H1 (cell line): Measurements from ENCODE around the gene KIF26B. TPM values are rescaled to one million over a fixed set of nuclear protein-coding genes. Genes with fewer than 3 reads are reported as not detected.

Experiments used
- CTCF ChIA-PET: fragments of 300-600 bp; sonication (Branson Sonifier 250); formaldehyde crosslinking; loops from one replicate; lab custom pipeline; 2021; ENCODE audit not compliant: partially characterized antibody; lab: Charles Lee
- POLR2A ChIA-PET: fragments of 300-600 bp; sonication (Branson Sonifier 250); formaldehyde crosslinking; loops from one replicate; lab custom pipeline; 2021; ENCODE audit warnings: inconsistent platforms; ENCODE audit not compliant: partially characterized antibody; lab: Charles Lee
- DNase-seq, 2 experiments: peaks; one replicate each; pipeline versions ENCODE4 v3.0.0 to v3.0.0-alpha.2; 2010 to 2022; ENCODE audit warnings: low spot score in 2 of 2, low read depth in 1 of 2, mixed read lengths in 1 of 2
- FAIRE-seq: peaks from 2 replicates; lab custom pipeline; 2011; peaks lifted over from hg19 to GRCh38; lab: Jason Lieb, UNC
- H2AFZ ChIP-seq: 2 replicates; pipeline ENCODE4 v1.8.1; 2012; ENCODE audit warnings: low read length, inconsistent platforms
- H2AK5ac ChIP-seq: 2 replicates; pipeline ENCODE4 v1.6.1; 2013; ENCODE audit warnings: low read depth, low read length
- H2BK120ac ChIP-seq: replicated peaks from 2 replicates; pipeline ENCODE3; 2013; ENCODE audit warnings: low read depth, low read length, inconsistent platforms
- H2BK12ac ChIP-seq: 2 replicates; pipeline ENCODE4 v1.6.1; 2013; ENCODE audit warnings: low read depth, low read length
- H2BK15ac ChIP-seq: 2 replicates; pipeline ENCODE4 v1.6.1; 2013; ENCODE audit warnings: low read length
- H2BK20ac ChIP-seq: 2 replicates; pipeline ENCODE4 v1.6.1; 2013; ENCODE audit warnings: low read length
- H2BK5ac ChIP-seq: 2 replicates; pipeline ENCODE4 v1.6.1; 2013; ENCODE audit warnings: low read depth, low read length
- H3K14ac ChIP-seq: 2 replicates; pipeline ENCODE4 v1.6.1; 2013; ENCODE audit warnings: inconsistent platforms; ENCODE audit not compliant: insufficient read length
- H3K18ac ChIP-seq: 2 replicates; pipeline ENCODE4 v1.6.1; 2013; ENCODE audit warnings: low read length; ENCODE audit errors: extremely low read depth
- H3K23ac ChIP-seq: 2 replicates; pipeline ENCODE4 v1.6.1; 2013; ENCODE audit warnings: inconsistent platforms; ENCODE audit not compliant: insufficient read length
- H3K23me2 ChIP-seq: 2 replicates; pipeline ENCODE4 v1.6.1; 2013; ENCODE audit warnings: low read depth, low read length
- H3K27ac ChIP-seq: 2 replicates; pipeline ENCODE4 v1.6.1; 2011; ENCODE audit warnings: low read depth, low read length, inconsistent platforms
- H3K27me3 ChIP-seq, 4 experiments: replicated peaks in 1 of 4; 1 replicate in 1 of 4; 2 replicates in 3 of 4; pipeline versions ENCODE4 v1.6.1 to v1.8.1; 2011 to 2013; ENCODE audit warnings: low read length in 3 of 4, mild to moderate bottlenecking in 3 of 4, inconsistent platforms in 2 of 4, mixed read lengths in 2 of 4, moderate library complexity in 1 of 4; ENCODE audit not compliant: control insufficient read depth in 3 of 4, insufficient read depth in 3 of 4; ENCODE audit errors: extremely low read depth in 1 of 4
- H3K36me3 ChIP-seq, 4 experiments: 2 replicates each; pipeline versions ENCODE4 v1.6.1 to v1.8.1; 2011 to 2013; ENCODE audit warnings: mild to moderate bottlenecking in 4 of 4, low read length in 3 of 4, moderate library complexity in 2 of 4, control low read depth in 1 of 4, inconsistent platforms in 1 of 4; ENCODE audit not compliant: insufficient read depth in 4 of 4, control insufficient read depth in 2 of 4
- H3K4ac ChIP-seq: replicated peaks from 2 replicates; pipeline ENCODE3; 2013; ENCODE audit warnings: low read length, low read depth, mixed read lengths, inconsistent platforms; ENCODE audit not compliant: insufficient read length
- H3K4me1 ChIP-seq, 4 experiments: replicated peaks in 1 of 4; 1 replicate in 1 of 4; 2 replicates in 3 of 4; pipeline versions ENCODE4 v1.6.1 to v1.8.1; 2011 to 2013; ENCODE audit warnings: low read length in 3 of 4, inconsistent platforms in 2 of 4, mixed read lengths in 1 of 4; ENCODE audit not compliant: insufficient read depth in 4 of 4, control insufficient read depth in 3 of 4
- H3K4me2 ChIP-seq, 2 experiments: 2 replicates each; pipeline versions ENCODE4 v1.6.1 to v1.8.1; 2011 to 2013; ENCODE audit warnings: low read depth in 2 of 2, low read length in 2 of 2, control low read depth in 1 of 2, inconsistent platforms in 1 of 2, mild to moderate bottlenecking in 1 of 2; ENCODE audit not compliant: insufficient read depth in 1 of 2
- H3K4me3 ChIP-seq, 4 experiments: fragments of 200-600, 300-600 bp in 1 of 4; sonication (generic), shearing (Covaris generic), sonication (Bioruptor Twin) in 1 of 4; 2 replicates each; pipeline versions ENCODE4 v1.5.1 to v1.8.1; 2011 to 2016; ENCODE audit warnings: low read length in 4 of 4, low read depth in 3 of 4, control low read depth in 2 of 4, inconsistent platforms in 2 of 4, mild to moderate bottlenecking in 2 of 4, mixed read lengths in 1 of 4, moderate library complexity in 1 of 4; ENCODE audit not compliant: insufficient read depth in 2 of 4; ENCODE audit errors: extremely low read depth in 1 of 4
- H3K56ac ChIP-seq: replicated peaks from 2 replicates; pipeline ENCODE3; 2013; ENCODE audit warnings: low read depth, mild to moderate bottlenecking, mixed read lengths, low read length, inconsistent platforms; ENCODE audit not compliant: insufficient read length
- H3K79me1 ChIP-seq: 2 replicates; pipeline ENCODE4 v1.6.1; 2013; ENCODE audit warnings: low read depth, low read length, control low read depth
- H3K79me2 ChIP-seq, 2 experiments: 2 replicates each; pipeline versions ENCODE4 v1.6.1 to v1.8.1; 2012 to 2013; ENCODE audit warnings: low read length in 2 of 2, mild to moderate bottlenecking in 2 of 2, inconsistent platforms in 1 of 2; ENCODE audit not compliant: insufficient read depth in 2 of 2, control insufficient read depth in 1 of 2
- H3K9ac ChIP-seq, 4 experiments: replicated peaks in 1 of 4; 1 replicate in 1 of 4; 2 replicates in 3 of 4; pipeline versions ENCODE4 v1.6.1 to v1.8.1; 2011 to 2013; ENCODE audit warnings: low read depth in 3 of 4, low read length in 3 of 4, control low read depth in 2 of 4, mild to moderate bottlenecking in 2 of 4, moderate library complexity in 2 of 4, inconsistent platforms in 1 of 4; ENCODE audit errors: extremely low read depth in 1 of 4
- H3K9me3 ChIP-seq, 2 experiments: 2 replicates each; pipeline versions ENCODE4 v1.6.1 to v1.8.1; 2012 to 2013; ENCODE audit warnings: mild to moderate bottlenecking in 2 of 2, moderate library complexity in 2 of 2, control low read depth in 1 of 2, inconsistent platforms in 1 of 2, low read depth in 1 of 2, low read length in 1 of 2, mixed read lengths in 1 of 2; ENCODE audit not compliant: insufficient read depth in 2 of 2
- H4K20me1 ChIP-seq, 2 experiments: replicated peaks in 1 of 2; 2 replicates each; pipeline versions ENCODE3 to v1.8.1; 2011 to 2013; ENCODE audit warnings: inconsistent platforms in 2 of 2, low read length in 2 of 2, mild to moderate bottlenecking in 1 of 2; ENCODE audit not compliant: insufficient read depth in 2 of 2, control insufficient read depth in 1 of 2
- H4K5ac ChIP-seq: 2 replicates; pipeline ENCODE4 v1.6.1; 2013; ENCODE audit warnings: low read length, low read depth, mixed read lengths, inconsistent platforms; ENCODE audit not compliant: insufficient read length
- H4K8ac ChIP-seq: 2 replicates; pipeline ENCODE4 v1.8.0; 2013; ENCODE audit warnings: mild to moderate bottlenecking, moderate library complexity, low read length, inconsistent platforms; ENCODE audit not compliant: insufficient read depth; ENCODE audit errors: extremely low read depth
- H4K91ac ChIP-seq: replicated peaks from 2 replicates; pipeline ENCODE3; 2013; ENCODE audit warnings: low read length, mixed read lengths, inconsistent platforms; ENCODE audit not compliant: insufficient read length
- BACH1 ChIP-seq: IDR thresholded peaks from 2 replicates; pipeline ENCODE4 v1.6.1; 2012; ENCODE audit warnings: low read length, improper control_type of control experiment
- EGR1 ChIP-seq: IDR thresholded peaks from 2 replicates; pipeline ENCODE4 v1.6.1; 2011; ENCODE audit warnings: low read depth, low read length, borderline replicate concordance
- EP300 ChIP-seq, 2 experiments: IDR thresholded peaks; 1 replicate in 1 of 2; 2 replicates in 1 of 2; pipeline ENCODE4 v1.6.1; 2011 to 2012; ENCODE audit warnings: low read depth in 2 of 2, low read length in 2 of 2, mild to moderate bottlenecking in 2 of 2, borderline replicate concordance in 1 of 2, inconsistent platforms in 1 of 2, moderate library complexity in 1 of 2
- SIN3A ChIP-seq, 2 experiments: IDR thresholded peaks in 1 of 2; conservative IDR thresholded peaks in 1 of 2; 2 replicates each; pipeline ENCODE4 v1.6.1; 2011 to 2012; ENCODE audit warnings: low read length in 2 of 2, improper control_type of control experiment in 1 of 2, low read depth in 1 of 2, mild to moderate bottlenecking in 1 of 2
- SIX5 ChIP-seq: IDR thresholded peaks from 2 replicates; pipeline ENCODE4 v1.6.1; 2011; ENCODE audit warnings: mild to moderate bottlenecking, low read depth, low read length
- TEAD4 ChIP-seq: IDR thresholded peaks from 2 replicates; pipeline ENCODE4 v1.6.1; 2012; ENCODE audit warnings: low read depth, low read length, inconsistent platforms, mixed read lengths
- WGBS, 2 experiments: shearing (Covaris generic) in 1 of 2; methylation state at CpG; one replicate each; pipeline versions ENCODE4 v1.1.6 to v1.1.7; 2013 to 2015; ENCODE audit warnings: low lambda C conversion rate in 2 of 2, mixed read lengths in 2 of 2, inconsistent platforms in 1 of 2, low coverage in 1 of 2, missing lambda C conversion rate in 1 of 2; ENCODE audit not compliant: insufficient replicate concordance in 2 of 2, insufficient coverage in 1 of 2, insufficient read length in 1 of 2; ENCODE audit errors: extremely low coverage in 1 of 2, missing lambda C conversion rate in 1 of 2; 5-methylcytosine and 5-hydroxymethylcytosine counted together
- polyA plus RNA-seq, 7 experiments: library from polyadenylated mRNA; depleted of rRNA in 3 of 7; stranded (reverse) in 5 of 7; unstranded in 2 of 7; fragments of >200 nt in 5 of 7; fragments of 200-250 nt in 2 of 7; gene quantifications; 1 replicate in 5 of 7; 2 replicates in 1 of 7; 4 replicates in 1 of 7; pipeline versions ENCODE4 v1.2.1 to v1.2.3, GENCODE V29; 2011 to 2013; ENCODE audit warnings: missing spikeins in 2 of 7, mixed read lengths in 2 of 7
- total RNA-seq: library from RNA; stranded (reverse); fragmentation: NEBNext Ultra II Directional; extraction: Animal tissue kit (Norgen Biotek cat#: 25700); gene quantifications from 2 replicates; pipeline ENCODE4 v1.2.1, GENCODE V29; 2021
- TF ChIP-seq, protein P1 (sequence below): IDR thresholded peaks from 2 replicates; pipeline ENCODE4 v1.6.1; 2012; ENCODE audit warnings: inconsistent platforms

KIF26B gene
- total and polyA plus RNA-seq, 2 of the 8 experiments (the other 6 are each of a cell fraction or from before 2014, with no cell fraction given) = 0.06 to 0.28 TPM

DNA sequence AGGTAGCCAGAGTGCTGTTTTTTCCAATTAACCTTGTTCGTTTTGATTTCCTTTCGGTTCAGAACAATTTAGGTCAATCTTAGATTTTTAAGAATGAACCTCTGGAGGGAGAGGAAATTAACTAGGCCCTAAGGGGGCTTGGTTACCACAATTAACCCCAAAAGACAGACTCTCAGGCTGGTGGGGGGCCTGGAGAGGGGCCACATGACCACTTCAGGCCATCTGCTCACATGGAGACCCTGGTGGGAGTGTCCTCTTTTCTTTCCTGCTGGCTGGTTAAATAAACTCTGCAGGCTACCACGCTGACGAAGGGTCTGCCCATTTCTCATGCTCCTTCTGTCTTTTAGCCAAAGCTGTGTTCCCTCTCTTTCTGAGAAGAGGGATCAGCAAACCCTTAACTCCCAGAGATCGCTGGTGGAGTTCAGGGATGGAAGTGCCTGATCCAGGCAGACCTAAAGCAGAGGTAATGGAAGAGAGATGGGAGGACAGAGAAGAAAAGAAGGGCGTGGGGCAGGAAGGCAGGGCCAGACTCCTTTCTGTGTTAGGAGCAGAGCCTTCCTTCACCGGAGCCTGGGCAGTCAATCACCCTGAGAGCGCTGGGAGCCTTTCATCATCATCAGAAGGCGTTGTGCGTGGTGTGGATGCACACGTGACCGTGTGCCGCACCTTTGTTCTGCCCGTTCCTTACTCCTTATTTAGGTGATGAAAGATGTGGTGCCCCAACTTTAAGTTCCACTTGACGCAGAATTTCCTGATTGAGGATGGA lies 58.5 kb downstream of the KIF26B start:
- 83% methylated on average over 15 of the region's 15 CpGs; no CpG with 5 or more reads in 1 of the 2 experiments for WGBS, 2 experiments
- TF ChIP-seq SIX5 = no peak
- TF ChIP-seq, protein P1, sequence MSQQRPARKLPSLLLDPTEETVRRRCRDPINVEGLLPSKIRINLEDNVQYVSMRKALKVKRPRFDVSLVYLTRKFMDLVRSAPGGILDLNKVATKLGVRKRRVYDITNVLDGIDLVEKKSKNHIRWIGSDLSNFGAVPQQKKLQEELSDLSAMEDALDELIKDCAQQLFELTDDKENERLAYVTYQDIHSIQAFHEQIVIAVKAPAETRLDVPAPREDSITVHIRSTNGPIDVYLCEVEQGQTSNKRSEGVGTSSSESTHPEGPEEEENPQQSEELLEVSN = 0 out of 2 replicates have a peak, but pooled peaks have one; percentile 34
- no peak for TF ChIP-seq EGR1
- TF ChIP-seq BACH1 = no peak
- TF ChIP-seq EP300 (IDR thresholded peaks at IDR 0.05; ENCODE audit: borderline replicate concordance in 1 of 2, low read depth in 2 of 2, low read length in 2 of 2) = no peak
- TF ChIP-seq SIN3A (conservative IDR thresholded peaks at IDR 0.05 in 1 of 2, IDR thresholded peaks at IDR 0.05 in 1 of 2; ENCODE audit: low read depth in 1 of 2, low read length in 2 of 2) = no peak
- TF ChIP-seq TEAD4 = no peak
- TF ChIP-seq, all 59 proteins: peak for 1
- H2AK5ac ChIP-seq = no peak overlapping the region
- H4K5ac ChIP-seq = no peak overlapping the region
- peaks cover 0 to 9% (median 4%) of the 10 kb centered on the region in 4 experiments; a peak in 6 of 7 replicates for H3K4me1 ChIP-seq
- no peak overlapping the region for H3K4me3 ChIP-seq
- DNase-seq (no peak), FAIRE-seq (no peak)
- H2BK20ac ChIP-seq = no peak overlapping the region; the same call in 1 of the 2 replicates
- no peak overlapping the region for H3K23ac ChIP-seq
- H3K79me1 ChIP-seq = no peaks in the 10 kb centered on the region
- H3K36me3 ChIP-seq = no peaks in the 10 kb centered on the region
- no peak overlapping the region for H4K8ac ChIP-seq
- H3K27ac ChIP-seq = no peak overlapping the region
- ChIA-PET CTCF (no interaction called here), POLR2A (interaction anchor here (0.8 kb wide), 1 partner anchor 9 kb away, joined by 3 read pairs; no protein-coding TSS in a partner anchor)
- no peak overlapping the region for H3K9ac ChIP-seq
- H2AFZ ChIP-seq = peak overlapping the region; percentile 92; the same call in 1 of the 2 replicates
- no peak overlapping the region for H2BK12ac ChIP-seq
- no peak overlapping the region for H2BK5ac ChIP-seq
- peak overlapping the region; percentile 34; the same call in 1 of the 2 replicates for H2BK15ac ChIP-seq
- H3K27me3 ChIP-seq = no peaks in the 10 kb centered on the region
- no peak overlapping the region for H3K14ac ChIP-seq
- no peaks in the 10 kb centered on the region for H3K9me3 ChIP-seq
- H3K4me2 ChIP-seq = no peak overlapping the region
- H3K79me2 ChIP-seq = no peaks in the 10 kb centered on the region
- H3K23me2 ChIP-seq = no peaks in the 10 kb centered on the region
- H4K91ac ChIP-seq = no peak overlapping the region
- no peak overlapping the region for H3K4ac ChIP-seq
- no peak overlapping the region for H3K18ac ChIP-seq
- no peaks in the 10 kb centered on the region for H4K20me1 ChIP-seq
- no peak overlapping the region for H2BK120ac ChIP-seq
- H3K56ac ChIP-seq = no peak overlapping the region
